ENCODE measurements around the gene CCRL2. TPM values are rescaled to one million over a fixed set of nuclear protein-coding genes. Genes with fewer than 3 reads are reported as not detected.

Gene CCRL2
- total RNA-seq, 1 donor from 2014 or later: 23.5 TPM

GRCh38 chr3:46454606-46455005 is 47.5 kb downstream of the CCRL2 start:
- DNase-seq (no peak), ATAC-seq (no peak)
- Histone ChIP-seq H3K27me3 (ENCODE audit: low read depth) (no peaks in the 10 kb centered on the region), H3K27ac (no peak overlapping the region), H3K9me3 (no peaks in the 10 kb centered on the region), H3K36me3 (no peaks in the 10 kb centered on the region), H3K4me1 (no peaks in the 10 kb centered on the region), H3K4me3 (no peak overlapping the region)
- intact Hi-C loops (cut with DNase I): no loop called here
- TF ChIP-seq CTCF (IDR thresholded peaks at IDR 0.05): no peak

- Histone ChIP-seq H3K4me1 (no peaks in the 10 kb centered on the region), H3K36me3 (no peaks in the 10 kb centered on the region), H3K27me3 (ENCODE audit: low read depth) (no peaks in the 10 kb centered on the region), H3K27ac (no peak overlapping the region), H3K4me3 (no peak overlapping the region), H3K9me3 (no peaks in the 10 kb centered on the region)
- ATAC-seq (peak in 1 of 2 donors; percentile 25), DNase-seq (no peak)
- intact Hi-C loops (cut with DNase I): no loop called here
- TF ChIP-seq CTCF (IDR thresholded peaks at IDR 0.05): no peak
Observed at GRCh38 chr3:46455231-46456115, 48.4 kb downstream of the CCRL2 start.

GRCh38 chr3:46456118-46456517 is 49.1 kb downstream of the CCRL2 start:
- Histone ChIP-seq H3K9me3 (no peaks in the 10 kb centered on the region), H3K4me3 (no peak overlapping the region), H3K4me1 (no peaks in the 10 kb centered on the region), H3K36me3 (no peaks in the 10 kb centered on the region), H3K27ac (no peak overlapping the region), H3K27me3 (ENCODE audit: low read depth) (no peaks in the 10 kb centered on the region)
- DNase-seq: no peak
- intact Hi-C loops (cut with DNase I): no loop called here
- no peak for ATAC-seq
- TF ChIP-seq CTCF (IDR thresholded peaks at IDR 0.05): no peak

Other genes with a start within 250 kb of the CCRL2 start
- 47.4 TPM for gene CCR1, start 198.9 kb upstream of the CCRL2 start, total RNA-seq
- gene CCR3, start 164.8 kb upstream of the CCRL2 start, total RNA-seq: not detected
- 15.8 TPM for gene CCR2, start 53.1 kb upstream of the CCRL2 start, total RNA-seq
- 5.3 TPM for gene CCR5, start 36.3 kb upstream of the CCRL2 start, total RNA-seq
- 53.5 TPM for gene LTF, start 57.6 kb downstream of the CCRL2 start, total RNA-seq
- gene RTP3, start 90.7 kb downstream of the CCRL2 start, total RNA-seq: not detected
- gene LRRC2, start 159.0 kb downstream of the CCRL2 start, total RNA-seq: 1.2 TPM
- gene FAM240A, start 205.3 kb downstream of the CCRL2 start, total RNA-seq: not detected

Measured in lower lobe of right lung (tissue), 2 donors.